Measurements from ENCODE around the gene HYAL2.

DNA sequence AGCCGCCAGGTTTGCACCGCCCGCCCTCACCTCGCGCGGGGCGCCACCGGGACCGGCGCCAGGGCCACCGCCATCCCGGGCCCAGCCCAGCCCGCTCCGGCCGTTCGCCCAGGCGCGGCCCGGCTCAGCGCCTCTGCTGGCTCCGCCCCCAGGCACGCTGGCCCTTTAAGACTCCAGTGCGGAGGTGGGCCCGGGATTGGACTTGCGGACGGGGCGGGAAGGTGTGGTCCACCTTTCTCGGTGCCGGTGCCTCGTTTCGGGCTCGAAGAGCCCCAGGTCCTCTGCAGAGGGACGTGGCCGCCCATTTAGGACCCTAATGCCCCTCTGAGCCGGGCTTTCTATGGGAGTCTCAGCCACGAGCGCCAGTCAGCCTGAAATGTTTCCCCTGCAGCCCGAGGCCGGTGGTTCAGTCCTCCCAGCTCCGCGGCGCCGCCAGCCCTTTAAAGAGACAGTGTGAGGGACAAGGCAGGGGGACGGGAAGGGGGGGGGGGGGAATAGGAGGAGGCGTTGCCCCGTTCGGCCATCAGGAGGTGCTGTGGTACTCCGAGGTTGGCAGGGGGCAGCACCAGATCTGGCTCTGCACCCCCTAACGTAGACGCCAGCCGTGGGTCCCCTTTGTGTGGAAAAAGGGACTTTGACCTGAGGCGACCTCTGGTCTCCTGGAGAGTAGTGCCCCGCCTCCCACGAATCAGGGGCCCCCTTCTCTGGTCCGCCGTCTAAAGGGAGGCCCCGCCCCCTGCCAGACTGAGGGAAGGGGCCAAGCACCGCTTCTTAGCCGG lies 1.0 kb downstream of the HYAL2 start:
- TF ChIP-seq, protein P1, sequence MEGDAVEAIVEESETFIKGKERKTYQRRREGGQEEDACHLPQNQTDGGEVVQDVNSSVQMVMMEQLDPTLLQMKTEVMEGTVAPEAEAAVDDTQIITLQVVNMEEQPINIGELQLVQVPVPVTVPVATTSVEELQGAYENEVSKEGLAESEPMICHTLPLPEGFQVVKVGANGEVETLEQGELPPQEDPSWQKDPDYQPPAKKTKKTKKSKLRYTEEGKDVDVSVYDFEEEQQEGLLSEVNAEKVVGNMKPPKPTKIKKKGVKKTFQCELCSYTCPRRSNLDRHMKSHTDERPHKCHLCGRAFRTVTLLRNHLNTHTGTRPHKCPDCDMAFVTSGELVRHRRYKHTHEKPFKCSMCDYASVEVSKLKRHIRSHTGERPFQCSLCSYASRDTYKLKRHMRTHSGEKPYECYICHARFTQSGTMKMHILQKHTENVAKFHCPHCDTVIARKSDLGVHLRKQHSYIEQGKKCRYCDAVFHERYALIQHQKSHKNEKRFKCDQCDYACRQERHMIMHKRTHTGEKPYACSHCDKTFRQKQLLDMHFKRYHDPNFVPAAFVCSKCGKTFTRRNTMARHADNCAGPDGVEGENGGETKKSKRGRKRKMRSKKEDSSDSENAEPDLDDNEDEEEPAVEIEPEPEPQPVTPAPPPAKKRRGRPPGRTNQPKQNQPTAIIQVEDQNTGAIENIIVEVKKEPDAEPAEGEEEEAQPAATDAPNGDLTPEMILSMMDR (conservative IDR thresholded peaks at IDR 0.05) = peak; percentile 62
- no peak for TF ChIP-seq EZH2 (IDR thresholded peaks at IDR 0.05; ENCODE audit: low read depth)

All from PC-9 (cell line).